ENCODE data around the gene ACTL8. TPM values are rescaled to one million over a fixed set of nuclear protein-coding genes. Genes with fewer than 3 reads are reported as not detected.
"Not testable (repeated sequence)": the region's sequence is repeated elsewhere in the genome, so short reads cannot be mapped to it uniquely, and the experiment has no call there.

The ACTL8 gene
- total RNA-seq, 1 donor from 2014 or later: not detected

- DNase-seq (no peak), ATAC-seq (no peak)
- intact Hi-C loops (cut with micrococcal nuclease): no loop called here
These were observed 21.5 kb upstream of the ACTL8 start for GRCh38 chr1:17733661-17734060.

DNA sequence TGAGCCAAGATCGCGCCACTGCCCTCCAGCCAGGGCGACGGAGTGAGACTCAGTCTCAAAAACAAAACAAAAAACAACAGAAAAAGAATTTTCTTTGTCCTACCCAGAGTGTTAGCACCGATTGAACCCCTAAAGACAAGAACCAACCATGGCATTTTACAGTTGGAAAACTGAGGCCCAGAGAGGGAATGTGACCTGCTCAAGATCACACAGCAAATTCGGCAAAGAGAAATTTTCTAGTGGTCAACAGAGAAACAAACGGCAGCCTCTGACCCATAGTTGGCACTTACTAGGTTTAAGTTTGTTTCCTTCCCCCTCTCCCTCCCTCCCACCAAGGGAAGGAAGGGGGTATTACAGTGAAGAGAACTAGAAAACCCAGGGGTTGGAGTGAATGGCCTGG, 20.5 kb upstream of the ACTL8 start:
- intact Hi-C loops (cut with micrococcal nuclease): no loop called here
- ATAC-seq (no peak), DNase-seq (no peak)

- ATAC-seq (no peak), DNase-seq (no peak)
- intact Hi-C loops (cut with micrococcal nuclease): no loop called here
These were observed 19.8 kb upstream of the ACTL8 start for GRCh38 chr1:17735348-17735747.

- intact Hi-C loops (cut with micrococcal nuclease): no loop called here
- ATAC-seq (no peak), DNase-seq (no peak)
These were observed 19.3 kb upstream of the ACTL8 start for GRCh38 chr1:17735793-17736192.

DNA sequence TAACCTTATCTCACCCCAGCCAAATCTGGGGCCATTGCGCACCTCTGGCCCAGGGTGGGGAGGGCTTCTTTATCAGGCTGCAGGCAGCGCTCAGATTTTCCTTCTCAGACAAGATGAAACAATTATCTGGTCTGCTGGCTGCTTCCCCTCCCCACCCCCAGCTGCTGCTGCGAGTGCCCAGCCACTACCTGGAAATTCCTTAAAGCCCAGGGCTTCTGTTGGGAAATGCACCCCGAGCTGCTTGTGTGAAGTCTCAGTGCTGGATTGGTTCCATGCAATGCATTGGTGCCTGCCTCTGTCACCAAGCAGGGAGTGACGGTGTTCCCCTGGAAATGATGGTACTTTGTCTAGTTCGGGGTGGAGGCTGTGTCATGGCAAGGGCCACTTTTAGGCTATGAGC, 18.5 kb upstream of the ACTL8 start:
- DNase-seq (no peak), ATAC-seq (no peak)
- intact Hi-C loops (cut with micrococcal nuclease): no loop called here

GRCh38 chr1:17739050-17739449, 16.1 kb upstream of the ACTL8 start:
- ATAC-seq (no peak), DNase-seq (no peak)
- intact Hi-C loops (cut with micrococcal nuclease): no loop called here

DNA sequence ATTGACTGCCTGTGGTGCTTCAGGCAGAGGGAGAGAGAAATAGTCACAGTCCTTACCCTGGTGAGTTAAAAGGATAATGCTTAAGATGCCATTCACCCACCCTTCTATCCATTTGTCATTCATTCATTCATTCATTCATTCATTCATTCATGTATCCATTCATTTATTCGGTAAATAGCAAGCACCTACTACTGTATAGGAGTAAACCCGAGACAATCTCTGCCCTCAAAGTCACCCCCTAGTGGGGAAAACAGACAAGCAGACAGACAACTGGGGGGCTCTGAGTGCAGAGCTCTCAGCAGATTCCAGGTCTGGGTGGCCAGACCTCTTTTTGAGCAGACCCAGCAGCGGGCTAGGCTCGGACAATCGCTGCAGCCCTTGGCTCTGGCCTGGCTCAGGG, 14.1 kb upstream of the ACTL8 start:
- ATAC-seq: no peak
- no peak for DNase-seq
- intact Hi-C loops (cut with micrococcal nuclease): no loop called here

DNA sequence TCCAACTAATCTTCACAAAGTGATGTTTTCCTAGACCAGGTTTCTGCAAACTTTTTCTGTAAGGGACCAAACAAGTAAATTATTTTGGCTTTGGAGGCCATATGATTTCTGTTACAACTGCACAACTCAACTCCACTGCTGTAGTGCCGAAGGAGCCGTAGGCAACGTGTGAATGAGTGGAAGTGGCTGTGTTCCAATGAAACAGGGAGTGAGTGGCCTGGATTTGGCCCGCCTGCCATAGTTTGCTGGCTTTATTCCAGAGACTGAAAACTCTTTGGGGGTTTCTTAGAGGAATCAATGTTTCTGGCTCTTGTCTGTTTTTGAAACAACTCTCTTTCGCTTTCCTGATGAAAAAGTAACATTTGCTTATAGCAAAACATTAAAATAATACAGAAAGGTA, 12.6 kb upstream of the ACTL8 start:
- intact Hi-C loops (cut with micrococcal nuclease): no loop called here
- DNase-seq (no peak), ATAC-seq (peak; percentile 63)

DNA sequence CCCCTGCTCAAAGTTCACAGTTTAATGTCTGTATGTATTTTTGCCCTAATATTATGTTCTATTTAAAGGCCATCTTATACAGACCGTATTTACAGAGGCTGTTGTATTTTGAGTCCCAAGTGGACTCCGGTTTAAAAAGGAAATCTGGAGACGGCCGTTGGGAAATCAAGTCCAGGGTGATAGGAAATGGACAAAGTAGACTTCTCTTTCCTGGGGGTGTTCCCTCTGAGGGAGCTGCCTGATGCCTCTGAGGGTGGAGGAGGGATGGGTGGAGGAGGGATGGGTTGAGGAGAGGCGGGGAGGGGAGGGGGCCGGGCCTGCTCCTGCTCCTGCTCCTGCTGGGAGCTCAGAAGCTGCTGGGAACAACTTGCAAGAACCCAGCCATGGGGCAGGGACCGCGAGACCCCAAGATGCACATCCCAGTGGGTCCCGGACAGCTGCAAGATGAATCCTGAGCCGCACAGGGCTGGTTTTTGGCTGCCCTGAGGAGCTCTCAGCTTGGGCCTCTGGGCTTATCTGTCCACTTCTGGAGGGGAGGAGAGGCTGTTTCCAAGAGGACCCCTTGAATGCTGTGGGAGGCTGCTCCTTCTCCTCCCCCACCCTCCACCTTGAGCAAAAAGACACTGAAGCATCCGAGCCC, 12.0 kb upstream of the ACTL8 start:
- DNase-seq (no peak), ATAC-seq (peak; percentile 42)
- intact Hi-C loops (cut with micrococcal nuclease): no loop called here

DNA sequence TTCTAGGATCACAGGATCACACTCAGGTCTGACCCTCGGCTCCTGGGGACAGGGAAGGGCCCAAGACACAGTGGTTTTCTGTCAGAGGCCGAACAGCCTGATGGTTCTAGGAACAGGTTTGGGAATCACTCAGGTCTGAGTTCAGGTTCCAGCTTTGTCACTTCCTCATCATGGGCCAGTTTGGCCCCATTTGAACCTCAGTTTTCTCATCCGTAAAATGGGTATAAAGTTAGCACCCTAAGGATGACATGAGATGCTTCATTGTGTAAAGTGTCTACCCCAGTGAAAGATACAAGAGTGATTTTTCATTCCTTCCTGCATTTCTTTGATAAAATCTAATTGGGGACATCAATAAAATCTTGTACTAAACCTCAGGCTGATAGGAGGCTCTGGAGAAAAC, 11.2 kb upstream of the ACTL8 start:
- intact Hi-C loops (cut with micrococcal nuclease): no loop called here
- ATAC-seq (no peak), DNase-seq (no peak)

DNA sequence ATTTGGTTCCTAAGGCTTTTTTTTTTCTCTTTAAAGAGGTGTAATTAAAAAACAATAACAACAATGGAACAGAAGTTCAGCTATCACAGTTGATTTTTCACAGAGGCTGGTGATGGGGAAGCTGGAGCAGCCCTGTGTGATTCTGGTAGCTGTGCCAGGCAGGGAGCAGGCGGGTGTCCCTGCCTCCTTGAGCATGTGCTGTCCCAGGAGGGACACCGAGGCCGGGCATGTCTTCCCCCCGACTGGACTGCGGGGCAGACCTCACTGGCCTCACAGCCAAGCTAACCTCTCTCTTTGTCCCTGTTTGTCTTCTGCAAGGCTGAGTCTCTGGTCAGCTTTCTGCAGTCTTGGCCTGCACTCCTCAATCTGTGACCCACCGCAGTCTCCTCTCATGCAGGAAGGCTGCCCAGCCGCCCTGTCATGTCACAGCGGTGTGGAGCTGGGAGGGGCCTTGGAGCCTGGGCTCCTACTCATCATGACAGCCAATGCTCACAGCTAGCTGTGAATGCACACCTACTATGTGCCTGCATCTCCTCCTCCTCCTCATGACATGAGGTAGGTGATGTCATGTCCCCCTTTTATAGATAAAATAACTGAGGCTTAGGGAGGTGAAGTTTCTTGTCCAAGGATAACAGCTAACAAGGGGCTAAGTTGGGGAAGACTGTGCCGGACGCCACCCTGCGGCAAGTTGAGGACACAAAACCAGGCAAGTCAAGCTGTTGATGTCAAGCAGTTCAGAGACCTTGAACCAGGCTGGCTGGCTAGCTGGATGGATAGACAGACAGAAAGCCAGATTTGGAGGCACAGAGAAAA, 10.3 kb upstream of the ACTL8 start:
- intact Hi-C loops (cut with micrococcal nuclease): no loop called here
- ATAC-seq (no peak), DNase-seq (no peak)

DNA sequence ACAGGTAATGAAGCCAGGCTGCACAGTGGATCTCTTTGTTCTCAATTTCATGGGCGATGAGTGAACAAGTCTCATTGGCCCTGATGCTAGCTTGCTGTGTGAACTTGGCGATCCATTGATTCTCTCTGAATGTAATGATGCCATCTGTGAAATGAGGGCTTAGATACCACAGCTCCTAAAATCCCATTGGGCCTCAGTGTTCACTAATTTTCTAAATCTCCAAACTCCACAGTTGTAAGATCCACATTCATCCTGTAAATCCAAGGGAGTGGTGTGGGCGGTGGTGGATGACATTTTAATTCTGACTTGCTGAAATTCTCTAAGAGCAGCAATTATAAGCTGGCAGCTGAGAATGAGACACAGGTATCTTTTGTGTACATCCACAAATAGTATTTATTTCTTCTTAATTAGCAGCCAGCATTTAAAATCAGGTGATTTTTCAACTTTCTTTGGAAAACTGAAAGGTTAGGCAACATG, 9.6 kb upstream of the ACTL8 start:
- intact Hi-C loops (cut with micrococcal nuclease): no loop called here
- no peak for DNase-seq
- no peak for ATAC-seq

GRCh38 chr1:17746281-17746680, 8.9 kb upstream of the ACTL8 start:
- intact Hi-C loops (cut with micrococcal nuclease); DNase-seq; ATAC-seq: not testable (repeated sequence)

DNA sequence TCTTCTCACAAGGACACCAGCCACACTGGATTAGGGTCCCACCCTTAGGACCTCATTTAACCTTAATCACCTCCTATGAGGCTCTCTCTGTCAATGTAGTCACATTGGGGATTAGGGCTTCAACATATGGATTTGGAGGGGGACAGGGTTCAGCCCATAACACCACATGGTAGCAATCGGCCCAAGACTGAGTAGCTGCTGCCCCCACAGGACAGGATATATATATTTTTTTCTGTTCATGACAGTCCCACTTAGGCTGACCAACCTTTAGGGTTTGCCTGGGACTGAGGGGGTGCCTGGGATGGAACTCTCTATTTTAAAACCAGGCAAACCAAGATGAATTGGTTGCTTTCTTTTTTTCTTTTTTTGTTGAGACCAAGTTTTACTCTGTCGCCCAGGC, 8.2 kb upstream of the ACTL8 start:
- intact Hi-C loops (cut with micrococcal nuclease): no loop called here
- no peak for ATAC-seq

GRCh38 chr1:17750333-17750732, 4.8 kb upstream of the ACTL8 start:
- ATAC-seq (no peak), DNase-seq (no peak)
- intact Hi-C loops (cut with micrococcal nuclease): no loop called here

More for the DNA sequence above, 8.2 kb upstream of the ACTL8 start:
- no peak for DNase-seq

DNA sequence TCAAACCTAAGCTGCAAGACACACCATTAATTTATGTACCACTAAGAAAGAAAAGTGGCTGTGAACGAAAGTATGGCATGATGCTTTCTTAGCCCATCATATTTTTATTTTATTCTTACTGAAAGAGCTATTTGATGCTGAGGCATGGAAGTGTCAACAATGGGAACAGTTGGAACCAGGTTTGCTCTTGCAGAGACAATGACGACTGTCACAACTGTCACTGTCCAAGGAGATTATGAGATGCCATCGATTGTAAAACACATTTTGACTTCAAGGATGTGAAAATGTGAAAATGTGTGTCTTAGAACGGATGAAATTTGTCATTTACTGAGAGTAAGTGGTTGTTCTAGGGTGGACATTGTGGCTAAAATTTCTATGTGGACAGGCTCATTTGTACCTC, 2.8 kb upstream of the ACTL8 start:
- no peak for DNase-seq
- no peak for ATAC-seq
- intact Hi-C loops (cut with micrococcal nuclease): no loop called here

- DNase-seq: no peak
- ATAC-seq: no peak
- intact Hi-C loops (cut with micrococcal nuclease): no loop called here
These were observed 2.3 kb downstream of the ACTL8 start for GRCh38 chr1:17757426-17757825.

DNA sequence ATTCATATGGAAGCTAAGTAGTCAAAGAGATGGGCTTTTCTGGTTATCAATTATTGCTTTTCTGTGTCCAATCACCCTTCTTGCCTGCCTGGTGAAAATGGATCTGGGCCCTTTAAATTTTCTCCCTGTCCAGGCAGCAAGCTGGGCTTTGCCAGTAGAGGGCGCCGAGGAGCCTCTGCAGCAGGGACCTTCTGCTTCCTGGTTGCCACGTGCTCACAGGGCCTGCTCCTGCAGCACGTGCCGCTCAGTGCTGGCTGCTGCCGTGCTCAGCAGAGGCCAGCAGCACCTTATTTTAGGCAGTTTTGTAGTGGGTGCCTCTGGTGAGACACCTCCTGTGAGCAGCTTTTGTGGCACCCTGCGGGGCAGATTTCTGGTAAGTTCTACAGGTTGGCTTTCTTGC, 4.0 kb downstream of the ACTL8 start:
- intact Hi-C loops (cut with micrococcal nuclease): no loop called here
- no peak for ATAC-seq
- no peak for DNase-seq

DNA sequence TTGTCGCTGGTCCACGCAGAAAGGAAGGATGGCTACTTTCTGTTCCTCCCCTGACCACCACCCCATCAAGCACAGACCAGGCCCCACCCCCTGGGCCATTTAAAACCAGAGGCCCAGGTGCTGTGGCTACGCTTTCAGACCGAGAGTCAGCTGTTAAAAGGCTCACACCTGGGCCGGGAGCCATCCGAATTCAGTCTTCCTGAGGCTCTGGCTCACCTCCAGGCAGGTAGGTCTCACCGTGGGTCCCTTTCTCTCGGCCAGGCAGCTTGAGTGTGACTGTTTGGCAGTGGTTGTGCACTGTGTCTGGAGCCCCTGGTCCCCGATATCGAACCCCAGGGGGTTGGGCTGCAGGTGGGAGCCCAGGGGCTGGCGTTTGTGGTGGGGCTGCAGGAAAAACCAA, 7.2 kb downstream of the ACTL8 start:
- intact Hi-C loops (cut with micrococcal nuclease): no loop called here
- no peak for DNase-seq
- ATAC-seq: no peak

GRCh38 chr1:17763417-17763816, 8.3 kb downstream of the ACTL8 start:
- intact Hi-C loops (cut with micrococcal nuclease): no loop called here
- DNase-seq (no peak), ATAC-seq (no peak)

GRCh38 chr1:17763995-17764394, 8.9 kb downstream of the ACTL8 start:
- ATAC-seq (no peak), DNase-seq (no peak)
- intact Hi-C loops (cut with micrococcal nuclease): no loop called here

Data from left ventricle myocardium superior (tissue), 1 donor.